HEK293 (cell line): ENCODE results near the gene HOXB4.

Experiments
- BCL11A ChIP-seq: fragments of 450-650 bp; formaldehyde crosslinking; IDR thresholded peaks from 2 replicates; pipeline ENCODE4 v1.5.1; 2016; ENCODE audit warnings: low read depth, missing biosample characterization, missing genetic modification characterization
- EGR2 ChIP-seq: fragments of 450-650 bp; formaldehyde crosslinking; IDR thresholded peaks from 2 replicates; pipeline ENCODE4 v1.5.1; 2016; ENCODE audit warnings: low read depth, missing biosample characterization, missing genetic modification characterization
- GLI4 ChIP-seq: fragments of 450-650 bp; formaldehyde crosslinking; IDR thresholded peaks from 2 replicates; pipeline ENCODE4 v1.5.1; 2016; ENCODE audit warnings: missing biosample characterization, missing genetic modification characterization
- GLIS2 ChIP-seq: fragments of 450-650 bp; formaldehyde crosslinking; IDR thresholded peaks from 2 replicates; pipeline ENCODE4 v1.5.1; 2016; ENCODE audit warnings: missing biosample characterization, missing genetic modification characterization
- KLF1 ChIP-seq: fragments of 450-650 bp; formaldehyde crosslinking; IDR thresholded peaks from 2 replicates; pipeline ENCODE4 v1.5.1; 2016; ENCODE audit warnings: missing biosample characterization, missing genetic modification characterization
- KLF8 ChIP-seq: fragments of 450-650 bp; formaldehyde crosslinking; IDR thresholded peaks from 2 replicates; pipeline ENCODE4 v1.5.1; 2016; ENCODE audit warnings: missing biosample characterization, missing genetic modification characterization
- SP2 ChIP-seq: fragments of 450-650 bp; formaldehyde crosslinking; IDR thresholded peaks from 2 replicates; pipeline ENCODE4 v1.5.1; 2016; ENCODE audit warnings: missing biosample characterization, missing genetic modification characterization
- TCF7L2 ChIP-seq: IDR thresholded peaks from 2 replicates; pipeline ENCODE4 v1.6.1; 2011; ENCODE audit warnings: low read depth, mild to moderate bottlenecking, inconsistent platforms, low read length, moderate library complexity, borderline replicate concordance
- ZBTB21 ChIP-seq: fragments of 450-650 bp; formaldehyde crosslinking; IDR thresholded peaks from 2 replicates; pipeline ENCODE4 v1.5.1; 2017; ENCODE audit warnings: missing biosample characterization, missing genetic modification characterization
- ZBTB8A ChIP-seq: fragments of 450-650 bp; formaldehyde crosslinking; IDR thresholded peaks from 2 replicates; pipeline ENCODE4 v1.5.1; 2016; ENCODE audit warnings: missing biosample characterization, missing genetic modification characterization
- ZEB2 ChIP-seq: fragments of 450-650 bp; formaldehyde crosslinking; IDR thresholded peaks from 2 replicates; pipeline ENCODE4 v1.5.1; 2016; ENCODE audit warnings: missing biosample characterization, missing genetic modification characterization
- ZFHX2 ChIP-seq: fragments of 450-650 bp; formaldehyde crosslinking; conservative IDR thresholded peaks from 2 replicates; pipeline ENCODE4 v1.5.1; 2016; ENCODE audit warnings: missing biosample characterization, missing genetic modification characterization
- ZFP37 ChIP-seq: fragments of 450-650 bp; formaldehyde crosslinking; IDR thresholded peaks from 2 replicates; pipeline ENCODE4 v1.5.1; 2016; ENCODE audit warnings: missing biosample characterization, missing genetic modification characterization
- ZFP69B ChIP-seq: fragments of 450-650 bp; formaldehyde crosslinking; IDR thresholded peaks from 2 replicates; pipeline ENCODE4 v1.5.1; 2016; ENCODE audit warnings: missing biosample characterization, missing genetic modification characterization
- ZNF121 ChIP-seq: fragments of 450-650 bp; formaldehyde crosslinking; IDR thresholded peaks from 2 replicates; pipeline ENCODE4 v1.5.1; 2016; ENCODE audit warnings: missing biosample characterization, missing genetic modification characterization
- ZNF133 ChIP-seq: fragments of 450-650 bp; formaldehyde crosslinking; IDR thresholded peaks from 2 replicates; pipeline ENCODE4 v1.5.1; 2016; ENCODE audit warnings: missing biosample characterization, missing genetic modification characterization
- ZNF2 ChIP-seq: fragments of 450-650 bp; formaldehyde crosslinking; IDR thresholded peaks from 2 replicates; pipeline ENCODE4 v1.5.1; 2016; ENCODE audit warnings: missing biosample characterization, missing genetic modification characterization
- ZNF202 ChIP-seq: fragments of 450-650 bp; formaldehyde crosslinking; IDR thresholded peaks from 2 replicates; pipeline ENCODE4 v1.5.1; 2016; ENCODE audit warnings: missing biosample characterization, missing genetic modification characterization, borderline replicate concordance
- ZNF211 ChIP-seq: fragments of 450-650 bp; formaldehyde crosslinking; IDR thresholded peaks from 2 replicates; pipeline ENCODE4 v1.5.1; 2016; ENCODE audit warnings: low read depth, missing biosample characterization, missing genetic modification characterization
- ZNF221 ChIP-seq: fragments of 450-650 bp; formaldehyde crosslinking; IDR thresholded peaks from 2 replicates; pipeline ENCODE4 v1.5.1; 2017; ENCODE audit warnings: missing biosample characterization, missing genetic modification characterization, borderline replicate concordance
- ZNF335 ChIP-seq: fragments of 450-650 bp; formaldehyde crosslinking; conservative IDR thresholded peaks from 2 replicates; pipeline ENCODE4 v1.5.1; 2016; ENCODE audit warnings: missing biosample characterization, missing genetic modification characterization
- ZNF561 ChIP-seq: fragments of 450-650 bp; IDR thresholded peaks from 2 replicates; pipeline ENCODE4 v1.5.1; 2018; ENCODE audit warnings: missing biosample characterization, missing genetic modification characterization, borderline replicate concordance
- ZNF596 ChIP-seq: fragments of 450-650 bp; IDR thresholded peaks from 2 replicates; pipeline ENCODE4 v1.5.0; 2018; ENCODE audit warnings: missing biosample characterization, mild to moderate bottlenecking, missing genetic modification characterization, moderate library complexity
- ZNF658 ChIP-seq: fragments of 450-650 bp; formaldehyde crosslinking; IDR thresholded peaks from 2 replicates; pipeline ENCODE4; 2016; ENCODE audit warnings: missing biosample characterization, missing genetic modification characterization
- ZNF791 ChIP-seq: fragments of 450-650 bp; formaldehyde crosslinking; IDR thresholded peaks from 2 replicates; pipeline ENCODE4 v1.5.1; 2016; ENCODE audit warnings: missing biosample characterization, missing genetic modification characterization
- ZNF843 ChIP-seq: fragments of 450-650 bp; formaldehyde crosslinking; IDR thresholded peaks from 2 replicates; pipeline ENCODE4 v1.5.1; 2016; ENCODE audit warnings: missing biosample characterization, missing genetic modification characterization
- TF ChIP-seq, protein P1 (sequence below): fragments of 450-650 bp; formaldehyde crosslinking; IDR thresholded peaks from 2 replicates; pipeline ENCODE4 v1.5.1; 2016; ENCODE audit warnings: missing biosample characterization, missing genetic modification characterization
- TF ChIP-seq, protein P2 (sequence below): fragments of 450-650 bp; formaldehyde crosslinking; IDR thresholded peaks from 2 replicates; pipeline ENCODE4 v1.5.1; 2016; ENCODE audit warnings: missing biosample characterization, missing genetic modification characterization
- TF ChIP-seq, protein P3 (sequence below): fragments of 450-650 bp; formaldehyde crosslinking; conservative IDR thresholded peaks from 2 replicates; pipeline ENCODE4 v1.5.1; 2016; ENCODE audit warnings: low read depth, missing biosample characterization, missing genetic modification characterization
- TF ChIP-seq, protein P4 (sequence below): fragments of 450-650 bp; formaldehyde crosslinking; IDR thresholded peaks from 2 replicates; pipeline ENCODE4 v1.5.1; 2017; ENCODE audit warnings: missing biosample characterization, missing genetic modification characterization

The HOXB4 gene

DNA sequence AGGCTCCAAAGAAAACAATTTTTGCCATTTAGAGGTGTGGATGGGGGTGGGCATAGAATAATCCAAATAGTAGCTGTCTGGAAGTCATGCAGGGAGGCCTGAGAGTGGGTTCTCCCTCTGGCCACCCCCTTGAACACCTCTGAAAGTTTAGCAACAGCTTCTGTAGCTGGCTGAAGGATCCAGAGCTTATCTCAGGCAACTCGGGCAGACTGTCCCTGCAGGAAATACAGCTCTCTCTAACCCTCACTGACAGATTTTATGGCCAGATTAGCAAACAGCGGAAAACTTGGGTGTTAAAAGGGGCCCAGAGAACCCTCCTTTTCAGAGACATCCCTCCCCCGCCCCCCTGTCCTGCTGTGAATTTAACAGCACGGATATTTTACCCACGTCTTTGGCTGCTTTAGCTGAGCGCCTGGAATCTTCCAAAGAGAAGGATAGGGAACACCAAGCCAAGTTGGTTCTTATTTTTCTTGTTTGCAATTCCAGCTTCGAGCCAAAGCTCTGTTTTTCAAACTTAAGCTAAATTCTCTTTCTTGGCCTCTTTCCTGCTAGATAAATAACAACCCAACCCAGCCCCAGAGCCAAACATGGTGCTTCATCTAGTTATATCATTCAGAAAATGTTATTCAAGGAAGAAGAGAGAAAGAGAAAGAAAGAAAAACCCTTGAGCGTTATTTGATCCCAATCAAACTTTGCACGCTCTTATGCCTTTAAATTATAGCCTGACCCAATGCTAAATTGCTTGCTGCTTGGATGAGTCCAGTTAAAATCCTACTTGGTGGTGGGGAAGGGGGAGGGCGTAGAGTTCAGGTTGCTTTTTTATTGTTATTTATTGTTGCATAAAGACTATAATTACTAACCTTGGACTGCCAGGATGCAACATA lies 31.0 kb downstream of the HOXB4 start (continued):
- TF ChIP-seq KLF1 (tag by site-specific recombination): peak; percentile 62
- no peak for TF ChIP-seq ZNF221 (tag by site-specific recombination)
- TF ChIP-seq, protein P1, sequence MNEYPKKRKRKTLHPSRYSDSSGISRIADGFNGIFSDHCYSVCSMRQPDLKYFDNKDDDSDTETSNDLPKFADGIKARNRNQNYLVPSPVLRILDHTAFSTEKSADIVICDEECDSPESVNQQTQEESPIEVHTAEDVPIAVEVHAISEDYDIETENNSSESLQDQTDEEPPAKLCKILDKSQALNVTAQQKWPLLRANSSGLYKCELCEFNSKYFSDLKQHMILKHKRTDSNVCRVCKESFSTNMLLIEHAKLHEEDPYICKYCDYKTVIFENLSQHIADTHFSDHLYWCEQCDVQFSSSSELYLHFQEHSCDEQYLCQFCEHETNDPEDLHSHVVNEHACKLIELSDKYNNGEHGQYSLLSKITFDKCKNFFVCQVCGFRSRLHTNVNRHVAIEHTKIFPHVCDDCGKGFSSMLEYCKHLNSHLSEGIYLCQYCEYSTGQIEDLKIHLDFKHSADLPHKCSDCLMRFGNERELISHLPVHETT (tag by site-specific recombination): peak; percentile 12; the same call in 1 of the 2 replicates
- TF ChIP-seq SP2 (tag by site-specific recombination): peak; percentile 15
- no peak for TF ChIP-seq GLI4 (tag by site-specific recombination)
- 0 out of 2 replicates have a peak, but pooled peaks have one; percentile 12 for TF ChIP-seq ZBTB21 (tag by site-specific recombination)
- TF ChIP-seq TCF7L2: 0 out of 2 replicates have a peak, but pooled peaks have one; percentile 41
- TF ChIP-seq ZFP37 (tag by site-specific recombination): 0 out of 2 replicates have a peak, but pooled peaks have one; percentile 17
- peak; percentile 88 for TF ChIP-seq ZFP69B (tag by site-specific recombination)
- TF ChIP-seq, protein P2, sequence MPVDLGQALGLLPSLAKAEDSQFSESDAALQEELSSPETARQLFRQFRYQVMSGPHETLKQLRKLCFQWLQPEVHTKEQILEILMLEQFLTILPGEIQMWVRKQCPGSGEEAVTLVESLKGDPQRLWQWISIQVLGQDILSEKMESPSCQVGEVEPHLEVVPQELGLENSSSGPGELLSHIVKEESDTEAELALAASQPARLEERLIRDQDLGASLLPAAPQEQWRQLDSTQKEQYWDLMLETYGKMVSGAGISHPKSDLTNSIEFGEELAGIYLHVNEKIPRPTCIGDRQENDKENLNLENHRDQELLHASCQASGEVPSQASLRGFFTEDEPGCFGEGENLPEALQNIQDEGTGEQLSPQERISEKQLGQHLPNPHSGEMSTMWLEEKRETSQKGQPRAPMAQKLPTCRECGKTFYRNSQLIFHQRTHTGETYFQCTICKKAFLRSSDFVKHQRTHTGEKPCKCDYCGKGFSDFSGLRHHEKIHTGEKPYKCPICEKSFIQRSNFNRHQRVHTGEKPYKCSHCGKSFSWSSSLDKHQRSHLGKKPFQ (tag by site-specific recombination): peak; percentile 55
- peak; percentile 7; the same call in 1 of the 2 replicates for TF ChIP-seq ZNF121 (tag by site-specific recombination)
- TF ChIP-seq ZNF843 (tag by site-specific recombination): peak; percentile 92
- no peak for TF ChIP-seq ZNF658 (tag by site-specific recombination)
- TF ChIP-seq, protein P3, sequence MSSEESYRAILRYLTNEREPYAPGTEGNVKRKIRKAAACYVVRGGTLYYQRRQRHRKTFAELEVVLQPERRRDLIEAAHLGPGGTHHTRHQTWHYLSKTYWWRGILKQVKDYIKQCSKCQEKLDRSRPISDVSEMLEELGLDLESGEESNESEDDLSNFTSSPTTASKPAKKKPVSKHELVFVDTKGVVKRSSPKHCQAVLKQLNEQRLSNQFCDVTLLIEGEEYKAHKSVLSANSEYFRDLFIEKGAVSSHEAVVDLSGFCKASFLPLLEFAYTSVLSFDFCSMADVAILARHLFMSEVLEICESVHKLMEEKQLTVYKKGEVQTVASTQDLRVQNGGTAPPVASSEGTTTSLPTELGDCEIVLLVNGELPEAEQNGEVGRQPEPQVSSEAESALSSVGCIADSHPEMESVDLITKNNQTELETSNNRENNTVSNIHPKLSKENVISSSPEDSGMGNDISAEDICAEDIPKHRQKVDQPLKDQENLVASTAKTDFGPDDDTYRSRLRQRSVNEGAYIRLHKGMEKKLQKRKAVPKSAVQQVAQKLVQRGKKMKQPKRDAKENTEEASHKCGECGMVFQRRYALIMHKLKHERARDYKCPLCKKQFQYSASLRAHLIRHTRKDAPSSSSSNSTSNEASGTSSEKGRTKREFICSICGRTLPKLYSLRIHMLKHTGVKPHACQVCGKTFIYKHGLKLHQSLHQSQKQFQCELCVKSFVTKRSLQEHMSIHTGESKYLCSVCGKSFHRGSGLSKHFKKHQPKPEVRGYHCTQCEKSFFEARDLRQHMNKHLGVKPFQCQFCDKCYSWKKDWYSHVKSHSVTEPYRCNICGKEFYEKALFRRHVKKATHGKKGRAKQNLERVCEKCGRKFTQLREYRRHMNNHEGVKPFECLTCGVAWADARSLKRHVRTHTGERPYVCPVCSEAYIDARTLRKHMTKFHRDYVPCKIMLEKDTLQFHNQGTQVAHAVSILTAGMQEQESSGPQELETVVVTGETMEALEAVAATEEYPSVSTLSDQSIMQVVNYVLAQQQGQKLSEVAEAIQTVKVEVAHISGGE (tag by site-specific recombination): peak; percentile 27; the same call in 1 of the 2 replicates
- TF ChIP-seq, protein P4, sequence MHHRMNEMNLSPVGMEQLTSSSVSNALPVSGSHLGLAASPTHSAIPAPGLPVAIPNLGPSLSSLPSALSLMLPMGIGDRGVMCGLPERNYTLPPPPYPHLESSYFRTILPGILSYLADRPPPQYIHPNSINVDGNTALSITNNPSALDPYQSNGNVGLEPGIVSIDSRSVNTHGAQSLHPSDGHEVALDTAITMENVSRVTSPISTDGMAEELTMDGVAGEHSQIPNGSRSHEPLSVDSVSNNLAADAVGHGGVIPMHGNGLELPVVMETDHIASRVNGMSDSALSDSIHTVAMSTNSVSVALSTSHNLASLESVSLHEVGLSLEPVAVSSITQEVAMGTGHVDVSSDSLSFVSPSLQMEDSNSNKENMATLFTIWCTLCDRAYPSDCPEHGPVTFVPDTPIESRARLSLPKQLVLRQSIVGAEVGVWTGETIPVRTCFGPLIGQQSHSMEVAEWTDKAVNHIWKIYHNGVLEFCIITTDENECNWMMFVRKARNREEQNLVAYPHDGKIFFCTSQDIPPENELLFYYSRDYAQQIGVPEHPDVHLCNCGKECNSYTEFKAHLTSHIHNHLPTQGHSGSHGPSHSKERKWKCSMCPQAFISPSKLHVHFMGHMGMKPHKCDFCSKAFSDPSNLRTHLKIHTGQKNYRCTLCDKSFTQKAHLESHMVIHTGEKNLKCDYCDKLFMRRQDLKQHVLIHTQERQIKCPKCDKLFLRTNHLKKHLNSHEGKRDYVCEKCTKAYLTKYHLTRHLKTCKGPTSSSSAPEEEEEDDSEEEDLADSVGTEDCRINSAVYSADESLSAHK: peak; percentile 96
- peak; percentile 90; the same call in 1 of the 2 replicates for TF ChIP-seq ZNF561 (tag by site-specific recombination)
- TF ChIP-seq BCL11A (tag by site-specific recombination): peak; percentile 55; the same call in 1 of the 2 replicates
- peak; percentile 14; the same call in 1 of the 2 replicates for TF ChIP-seq GLIS2 (tag by site-specific recombination)
- no peak for TF ChIP-seq ZNF791
- peak; percentile 88 for TF ChIP-seq ZBTB8A (tag by site-specific recombination)
- TF ChIP-seq KLF8: peak; percentile 21; the same call in 1 of the 2 replicates
- TF ChIP-seq ZNF335 (tag by site-specific recombination): peak; percentile 55
- peak; percentile 65 for TF ChIP-seq ZFHX2 (tag by site-specific recombination)
- TF ChIP-seq ZEB2 (tag by site-specific recombination): no peak; the same call in 1 of the 2 replicates
- peak; percentile 60; the same call in 1 of the 2 replicates for TF ChIP-seq ZNF2
- TF ChIP-seq EGR2 (tag by site-specific recombination): 0 out of 2 replicates have a peak, but pooled peaks have one; percentile 29
- no peak for TF ChIP-seq ZNF133 (tag by site-specific recombination)
- TF ChIP-seq ZNF211: no peak
- TF ChIP-seq ZNF202 (tag by site-specific recombination): no peak
- TF ChIP-seq ZNF596 (tag by site-specific recombination): peak; percentile 93
